ENCODE data around the gene MMD2. TPM values are rescaled to one million over a fixed set of nuclear protein-coding genes. Genes with fewer than 3 reads are reported as not detected.

The MMD2 gene
- total RNA-seq, 1 experiment from 2014 or later = not detected

- Mint-ChIP-seq H3K27me3 (ENCODE audit: low read depth) (peaks cover 17% of the 10 kb centered on the region), H3K9me3 (peaks cover 4% of the 10 kb centered on the region; the same call in 1 of the 2 replicates), H3K4me3 (no peak overlapping the region), H3K4me1 (no peaks in the 10 kb centered on the region), H3K27ac (no peak overlapping the region), H3K36me3 (0 out of 2 replicates have a peak, but pooled peaks cover 3% of the 10 kb centered on the region)
- no peak for DNase-seq (ENCODE audit: low spot score)
- ChIA-PET POLR2A (no interaction called here), CTCF (no interaction called here)
- no peak for ATAC-seq
- TF ChIP-seq ZNF317 (CRISPR knock-in tag; IDR thresholded peaks at IDR 0.05; ENCODE audit: borderline replicate concordance, low read depth) (no peak), E2F1 (CRISPR knock-in tag; IDR thresholded peaks at IDR 0.05) (no peak), ATF2 (CRISPR knock-in tag; IDR thresholded peaks at IDR 0.05; ENCODE audit: borderline replicate concordance, low read depth) (no peak), ZNF263 (CRISPR knock-in tag; IDR thresholded peaks at IDR 0.05; ENCODE audit: low read depth) (no peak), AR (CRISPR knock-in tag; IDR thresholded peaks at IDR 0.05) (no peak), ZNF532 (CRISPR knock-in tag; IDR thresholded peaks at IDR 0.05; ENCODE audit: borderline replicate concordance) (no peak), ZNF138 (CRISPR knock-in tag; conservative IDR thresholded peaks at IDR 0.05) (no peak), NR2C2 (CRISPR knock-in tag; IDR thresholded peaks at IDR 0.05) (no peak), STAT6 (CRISPR knock-in tag; conservative IDR thresholded peaks at IDR 0.05; ENCODE audit: low read depth) (no peak), RELA (CRISPR knock-in tag; IDR thresholded peaks at IDR 0.05; ENCODE audit: borderline replicate concordance) (no peak), SMAD3 (CRISPR knock-in tag; IDR thresholded peaks at IDR 0.05; ENCODE audit: borderline replicate concordance) (no peak), IRF1 (CRISPR knock-in tag; IDR thresholded peaks at IDR 0.05) (no peak), ZNF671 (CRISPR knock-in tag; IDR thresholded peaks at IDR 0.05) (no peak), PRDM15 (CRISPR knock-in tag; IDR thresholded peaks at IDR 0.05) (no peak), SP1 (CRISPR knock-in tag; conservative IDR thresholded peaks at IDR 0.05) (no peak), ZSCAN18 (CRISPR knock-in tag; IDR thresholded peaks at IDR 0.05) (no peak)
- TF ChIP-seq, protein P1, sequence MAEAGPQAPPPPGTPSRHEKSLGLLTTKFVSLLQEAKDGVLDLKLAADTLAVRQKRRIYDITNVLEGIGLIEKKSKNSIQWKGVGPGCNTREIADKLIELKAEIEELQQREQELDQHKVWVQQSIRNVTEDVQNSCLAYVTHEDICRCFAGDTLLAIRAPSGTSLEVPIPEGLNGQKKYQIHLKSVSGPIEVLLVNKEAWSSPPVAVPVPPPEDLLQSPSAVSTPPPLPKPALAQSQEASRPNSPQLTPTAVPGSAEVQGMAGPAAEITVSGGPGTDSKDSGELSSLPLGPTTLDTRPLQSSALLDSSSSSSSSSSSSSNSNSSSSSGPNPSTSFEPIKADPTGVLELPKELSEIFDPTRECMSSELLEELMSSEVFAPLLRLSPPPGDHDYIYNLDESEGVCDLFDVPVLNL (CRISPR knock-in tag; IDR thresholded peaks at IDR 0.05; ENCODE audit: borderline replicate concordance, low read depth) = no peak
Measured at GRCh38 chr7:4857189-4857588, 101.8 kb downstream of the MMD2 start.

All from WTC11 (cell line).